LHCN-M2 (cell line): ENCODE data around the gene UBASH3A. TPM values are rescaled to one million over a fixed set of nuclear protein-coding genes. Genes with fewer than 3 reads are reported as not detected.

Experiments used
- DNase-seq: peaks from one replicate; pipeline ENCODE4 v3.0.0-alpha.2; 2012; ENCODE audit warnings: low read depth
- total RNA-seq: library from RNA; depleted of rRNA; stranded (reverse); fragments of >200 nt; gene quantifications from 2 replicates; pipeline ENCODE4 v1.2.3, GENCODE V29; 2014

The UBASH3A gene
- total RNA-seq, 1 experiment from 2014 or later: not detected

- no peak for DNase-seq
Measured at GRCh38 chr21:42447182-42447581, 43.5 kb downstream of the UBASH3A start.

GRCh38 chr21:42447732-42448131 lies 44.0 kb downstream of the UBASH3A start:
- DNase-seq: no peak

DNA sequence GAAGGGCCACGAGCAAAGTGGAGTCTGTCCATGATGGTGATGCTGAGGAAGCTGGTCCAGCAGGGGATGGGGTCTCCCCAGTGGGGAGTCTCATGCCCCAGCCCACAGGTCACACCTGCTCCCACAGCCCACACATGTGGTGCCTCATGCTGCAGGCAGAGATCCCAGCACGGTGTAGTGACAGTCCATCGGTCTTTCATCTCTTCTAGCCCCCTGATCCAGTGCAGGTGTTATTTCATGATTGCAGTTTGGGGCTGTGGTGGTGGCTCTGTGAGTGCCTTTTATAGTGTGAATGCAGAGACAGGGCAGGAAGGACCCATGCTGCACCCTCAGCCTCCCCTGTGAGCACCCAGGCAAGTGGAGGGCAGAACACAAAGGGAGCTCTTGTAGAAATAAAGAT lies 45.0 kb downstream of the UBASH3A start:
- no peak for DNase-seq

DNA sequence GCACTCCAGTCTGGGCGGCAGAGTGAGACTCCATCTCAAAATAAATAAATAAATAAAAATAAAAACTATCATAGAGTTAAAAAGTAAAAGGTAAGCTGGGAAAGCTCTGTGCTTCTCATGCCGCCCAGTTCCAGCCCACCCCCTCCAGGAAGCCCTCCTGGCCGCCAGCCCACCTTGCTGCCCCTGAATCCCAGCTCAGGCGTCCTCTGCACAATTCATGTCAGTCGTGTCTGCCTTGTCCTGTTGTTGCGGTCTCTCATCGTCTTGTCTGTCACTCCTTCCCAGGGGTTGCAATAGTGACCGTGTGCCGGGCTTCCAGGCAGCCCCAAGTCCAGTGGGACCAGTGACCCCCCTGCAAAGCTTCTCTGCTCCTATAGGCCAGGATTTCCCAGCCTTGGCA lies 48.2 kb downstream of the UBASH3A start:
- DNase-seq: no peak

- no peak for DNase-seq
Measured at GRCh38 chr21:42452401-42453223, 48.9 kb downstream of the UBASH3A start.

GRCh38 chr21:42453224-42453985 lies 49.7 kb downstream of the UBASH3A start:
- no peak for DNase-seq

DNA sequence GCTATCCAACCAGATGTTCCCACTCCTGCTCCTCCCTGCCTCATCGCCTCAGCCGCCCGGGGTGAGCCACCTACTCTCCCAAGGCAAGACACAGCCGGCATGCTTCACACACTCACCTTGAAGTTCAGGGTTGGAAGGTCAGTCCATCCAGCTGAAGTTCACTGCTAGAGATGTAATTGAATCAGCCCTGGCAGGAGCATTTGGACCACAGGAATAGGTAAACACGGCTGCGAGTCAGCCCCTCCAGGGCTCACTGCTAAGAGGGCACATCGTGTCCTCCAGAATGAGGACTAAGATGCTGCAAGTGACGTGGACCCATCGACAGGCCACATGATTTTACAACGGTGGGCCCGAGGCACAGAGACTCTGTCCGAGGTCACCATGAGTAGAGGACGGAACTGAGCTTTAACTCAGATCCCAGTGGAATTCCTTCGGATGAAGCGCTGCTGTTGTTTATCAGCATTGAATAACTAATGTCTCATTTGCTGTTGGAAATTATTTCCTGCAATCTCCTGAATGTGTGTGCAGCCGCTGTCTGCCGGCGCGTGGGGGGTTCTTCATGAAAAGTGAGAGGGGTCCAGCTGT lies 50.4 kb downstream of the UBASH3A start:
- no peak for DNase-seq

GRCh38 chr21:42454786-42455185 lies 51.1 kb downstream of the UBASH3A start:
- DNase-seq: no peak

- no peak for DNase-seq
Measured at GRCh38 chr21:42455196-42455595, 51.5 kb downstream of the UBASH3A start.

GRCh38 chr21:42455754-42456440 lies 52.2 kb downstream of the UBASH3A start:
- DNase-seq: no peak

DNA sequence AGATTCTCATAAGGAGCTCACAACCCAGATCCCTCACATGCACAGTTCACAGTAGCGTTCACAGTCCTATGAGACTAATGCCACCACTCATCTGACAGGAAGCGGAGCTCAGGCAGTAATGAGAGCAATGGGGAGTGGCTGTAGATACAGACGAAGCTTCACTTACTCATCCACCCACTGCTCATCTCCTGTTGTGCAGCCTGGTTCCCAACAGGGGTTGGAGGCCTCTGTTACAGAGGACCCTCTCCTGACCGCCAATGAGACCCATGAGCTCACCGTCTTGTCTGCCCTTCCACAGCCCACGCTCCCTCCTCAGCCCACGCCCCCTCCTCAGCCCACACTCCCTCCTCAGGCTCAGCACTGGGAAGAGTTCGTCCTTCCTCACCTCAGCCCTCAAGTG lies 52.8 kb downstream of the UBASH3A start:
- DNase-seq: no peak

DNA sequence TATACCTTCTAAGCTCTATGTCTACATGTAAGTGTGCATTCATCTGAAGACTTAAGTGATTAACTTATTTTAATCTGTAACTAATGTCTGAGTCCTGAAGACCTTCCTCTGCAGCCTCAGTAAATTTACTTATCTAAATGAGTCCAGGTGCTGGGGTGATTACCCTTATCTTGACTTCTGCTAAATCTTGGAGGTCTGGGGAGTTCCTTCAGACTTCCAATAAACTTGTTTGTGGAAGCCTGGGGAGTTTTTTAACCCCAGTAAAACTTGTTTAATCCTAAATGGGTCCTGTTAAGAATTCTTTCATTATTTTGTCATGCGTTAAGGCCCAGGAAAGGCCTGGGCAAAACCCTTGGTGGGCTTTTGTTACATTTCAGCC lies 55.4 kb downstream of the UBASH3A start:
- DNase-seq: no peak

DNA sequence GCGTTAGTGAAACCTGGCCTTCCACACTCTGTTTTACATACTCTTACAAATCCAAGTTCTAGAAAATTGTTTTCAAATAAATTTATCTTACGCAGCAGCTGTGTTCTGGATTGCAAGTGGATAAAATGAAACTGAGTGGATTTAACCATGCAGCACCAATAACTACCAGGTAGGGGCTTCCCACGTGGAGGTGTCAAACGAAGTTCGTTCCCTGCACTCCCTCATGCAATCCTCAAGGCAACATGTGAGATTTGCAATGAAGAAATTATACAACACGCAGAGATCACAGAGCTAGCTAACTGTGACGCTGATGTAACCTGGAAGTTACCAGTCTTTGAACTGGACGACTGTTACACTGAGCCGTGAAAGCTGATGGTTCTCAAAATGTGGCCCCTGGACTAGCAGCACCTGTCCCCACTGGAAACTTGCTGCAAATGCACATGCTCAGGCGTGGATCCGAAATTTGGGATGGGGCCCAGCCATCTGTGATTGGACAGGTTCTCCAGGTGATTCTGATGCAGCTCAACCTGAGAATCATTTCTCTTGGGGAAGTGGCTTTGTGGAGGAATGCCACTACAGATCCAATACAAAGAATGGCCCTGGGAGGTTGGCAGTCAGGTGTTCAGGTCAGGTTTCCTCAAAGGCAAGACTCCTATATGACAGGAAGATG lies 56.0 kb downstream of the UBASH3A start:
- DNase-seq: no peak

GRCh38 chr21:42460391-42461184 lies 56.9 kb downstream of the UBASH3A start:
- no peak for DNase-seq

- no peak for DNase-seq
Measured at GRCh38 chr21:42461185-42461520, 57.5 kb downstream of the UBASH3A start.

DNA sequence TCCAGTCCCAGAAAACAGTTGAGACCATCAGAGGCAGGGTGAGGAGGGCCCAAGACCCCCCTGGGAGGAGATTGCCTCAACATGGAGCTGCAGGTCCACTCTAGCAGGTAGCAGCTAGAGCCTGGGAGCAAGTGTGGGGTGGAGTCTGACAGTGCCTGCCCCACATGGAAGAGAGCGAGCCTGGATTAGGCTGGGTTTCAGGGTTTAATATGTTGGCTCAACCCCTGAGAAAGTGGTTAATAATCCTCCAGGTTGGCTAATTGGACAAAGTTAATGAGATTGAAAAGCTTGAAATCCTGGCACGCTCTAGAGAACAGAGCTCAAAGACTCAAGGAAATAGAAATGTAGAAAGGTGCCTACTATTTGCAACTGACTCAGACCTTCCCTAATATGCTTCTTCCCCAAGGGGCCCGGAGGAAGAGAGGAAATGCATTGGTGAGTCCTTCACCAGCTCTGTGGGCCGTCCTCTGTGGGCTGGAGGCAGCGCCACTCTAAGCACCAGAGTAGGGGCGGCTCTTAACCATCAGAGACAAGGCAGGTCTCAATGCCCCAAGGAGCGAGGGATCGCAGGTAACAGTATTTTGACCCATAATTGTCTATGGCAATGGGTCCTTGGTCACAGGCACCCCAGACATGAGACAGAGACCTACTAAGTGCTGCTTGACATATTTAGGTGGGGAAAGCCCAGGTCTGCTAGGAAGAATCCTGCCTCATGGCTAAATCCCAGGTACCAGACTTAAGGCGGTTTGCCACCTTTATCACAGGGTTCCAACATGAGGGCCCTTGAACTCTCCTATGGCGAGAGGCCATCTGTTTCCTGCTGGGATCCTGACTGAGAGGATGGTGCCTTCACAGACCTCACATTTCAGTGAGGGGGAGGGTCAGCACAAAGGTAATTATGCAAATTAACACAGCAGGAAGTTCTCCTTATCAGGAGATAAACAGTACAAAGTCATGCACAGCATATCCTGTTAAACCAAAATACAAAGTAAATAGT lies 58.5 kb downstream of the UBASH3A start:
- DNase-seq: no peak

GRCh38 chr21:42463861-42464515 lies 60.3 kb downstream of the UBASH3A start:
- DNase-seq: peak; percentile 28

DNA sequence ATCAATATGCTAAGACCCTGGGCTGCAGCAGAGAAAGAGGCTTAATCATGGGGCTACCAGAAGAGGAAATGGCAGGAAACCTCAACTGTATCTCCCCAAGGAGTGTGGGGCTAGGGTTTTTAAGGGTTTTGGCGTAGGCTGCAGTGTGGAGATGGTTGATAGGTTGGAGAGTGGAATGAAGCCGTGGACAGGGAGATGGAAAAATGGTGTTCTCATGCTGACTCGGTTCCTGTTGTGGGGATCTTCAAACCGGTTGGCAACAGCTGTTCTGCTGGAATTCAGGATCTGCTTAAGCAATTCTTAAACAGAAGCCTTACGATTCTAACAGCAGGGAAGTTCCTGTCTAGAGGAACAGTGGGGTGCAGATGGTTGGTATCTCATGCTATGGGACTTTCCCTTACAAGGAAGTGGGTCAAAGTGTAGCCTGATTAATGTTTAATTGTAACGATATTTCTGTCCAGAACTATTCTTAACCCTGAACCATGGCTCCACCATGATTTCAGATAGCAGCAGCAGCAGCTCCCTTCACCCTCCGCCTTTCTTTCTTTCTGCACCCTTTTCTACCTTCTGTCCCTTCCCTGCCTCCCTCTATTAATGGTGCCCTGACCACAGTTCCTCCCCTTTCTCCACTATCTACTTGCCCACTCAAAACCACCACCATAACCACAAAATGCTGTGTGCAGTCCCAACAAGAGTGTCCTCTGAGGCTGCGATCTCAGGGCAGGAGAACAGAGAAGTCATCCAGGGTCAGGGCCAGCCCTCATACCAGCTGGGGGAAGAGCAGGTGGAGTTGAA lies 61.5 kb downstream of the UBASH3A start:
- peak; percentile 6 for DNase-seq
